ENCODE measurements around the gene C1QTNF8.

DNA sequence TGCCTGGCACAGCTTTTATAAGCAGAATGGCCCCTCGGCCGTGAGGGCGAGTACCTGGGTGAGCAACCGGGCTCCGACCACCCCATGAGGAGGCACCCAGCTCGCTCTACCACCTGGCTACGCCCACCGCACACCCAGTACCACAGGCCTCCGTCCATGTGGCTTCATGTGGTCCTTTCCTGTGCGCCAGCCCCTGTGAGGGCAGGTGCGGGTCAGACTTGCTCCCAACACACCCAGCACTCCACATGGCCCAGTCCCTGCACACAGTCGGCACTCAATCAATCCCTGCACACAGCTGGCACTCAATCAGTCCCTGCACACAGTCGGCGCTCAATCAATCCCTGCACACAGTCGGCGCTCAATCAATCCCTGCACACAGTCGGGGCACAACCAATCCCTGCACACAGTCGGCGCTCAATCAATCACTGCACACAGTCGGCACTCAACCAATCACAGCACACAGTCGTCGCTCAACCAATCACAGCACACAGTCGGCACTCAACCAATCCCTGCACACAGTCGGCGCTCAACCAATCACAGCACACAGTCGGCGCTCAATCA lies 4.0 kb downstream of the C1QTNF8 start:
- TF ChIP-seq, protein P1, sequence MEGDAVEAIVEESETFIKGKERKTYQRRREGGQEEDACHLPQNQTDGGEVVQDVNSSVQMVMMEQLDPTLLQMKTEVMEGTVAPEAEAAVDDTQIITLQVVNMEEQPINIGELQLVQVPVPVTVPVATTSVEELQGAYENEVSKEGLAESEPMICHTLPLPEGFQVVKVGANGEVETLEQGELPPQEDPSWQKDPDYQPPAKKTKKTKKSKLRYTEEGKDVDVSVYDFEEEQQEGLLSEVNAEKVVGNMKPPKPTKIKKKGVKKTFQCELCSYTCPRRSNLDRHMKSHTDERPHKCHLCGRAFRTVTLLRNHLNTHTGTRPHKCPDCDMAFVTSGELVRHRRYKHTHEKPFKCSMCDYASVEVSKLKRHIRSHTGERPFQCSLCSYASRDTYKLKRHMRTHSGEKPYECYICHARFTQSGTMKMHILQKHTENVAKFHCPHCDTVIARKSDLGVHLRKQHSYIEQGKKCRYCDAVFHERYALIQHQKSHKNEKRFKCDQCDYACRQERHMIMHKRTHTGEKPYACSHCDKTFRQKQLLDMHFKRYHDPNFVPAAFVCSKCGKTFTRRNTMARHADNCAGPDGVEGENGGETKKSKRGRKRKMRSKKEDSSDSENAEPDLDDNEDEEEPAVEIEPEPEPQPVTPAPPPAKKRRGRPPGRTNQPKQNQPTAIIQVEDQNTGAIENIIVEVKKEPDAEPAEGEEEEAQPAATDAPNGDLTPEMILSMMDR (IDR thresholded peaks at IDR 0.05; ENCODE audit: low read depth, low read length): no peak
- TF ChIP-seq EZH2phosphoT487 (IDR thresholded peaks at IDR 0.05; ENCODE audit: low read depth): no peak

Data from OCI-LY3 (cell line).